NOMO-1 (cell line): Measurements from ENCODE around the gene WNT6.
"Not testable (repeated sequence)": the region's sequence is repeated elsewhere in the genome, so short reads cannot be mapped to it uniquely, and the experiment has no call there.

Experiments
- DNase-seq, 2 experiments: peaks; one replicate each; lab custom pipeline; 2025; ENCODE audit not compliant: unreplicated experiment in 2 of 2; lab: John Stamatoyannopoulos, UW

WNT6 gene

DNA sequence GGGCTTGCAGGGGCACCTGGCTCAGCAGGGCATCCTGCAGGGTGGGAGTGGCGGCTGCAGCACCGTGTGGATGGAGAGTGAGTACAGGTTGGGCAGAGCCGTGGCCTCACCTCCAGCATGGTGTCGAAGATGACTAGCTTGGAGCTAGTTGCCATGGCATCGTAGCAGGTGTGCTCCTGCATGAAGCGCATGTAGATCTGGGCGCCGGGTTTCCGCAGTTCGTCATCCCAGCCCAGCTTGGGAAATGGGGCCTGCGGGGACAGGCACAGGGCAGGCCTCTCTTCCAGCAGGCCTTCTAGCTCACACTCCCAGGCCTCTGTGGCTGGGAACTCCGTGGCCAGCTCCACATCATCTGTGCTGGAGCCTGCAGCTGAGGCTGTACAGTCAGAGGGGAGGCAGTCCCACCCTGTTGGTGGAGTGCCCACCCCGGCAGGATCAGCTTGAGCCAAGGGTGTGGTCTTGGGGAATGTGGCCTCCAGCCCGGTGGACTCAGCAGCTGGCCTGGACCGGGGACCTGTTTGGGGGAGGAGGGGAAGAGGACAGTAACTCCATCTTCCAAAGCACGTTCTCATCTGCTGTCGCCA, 29.6 kb upstream of the WNT6 start:
- DNase-seq, result no peak

DNA sequence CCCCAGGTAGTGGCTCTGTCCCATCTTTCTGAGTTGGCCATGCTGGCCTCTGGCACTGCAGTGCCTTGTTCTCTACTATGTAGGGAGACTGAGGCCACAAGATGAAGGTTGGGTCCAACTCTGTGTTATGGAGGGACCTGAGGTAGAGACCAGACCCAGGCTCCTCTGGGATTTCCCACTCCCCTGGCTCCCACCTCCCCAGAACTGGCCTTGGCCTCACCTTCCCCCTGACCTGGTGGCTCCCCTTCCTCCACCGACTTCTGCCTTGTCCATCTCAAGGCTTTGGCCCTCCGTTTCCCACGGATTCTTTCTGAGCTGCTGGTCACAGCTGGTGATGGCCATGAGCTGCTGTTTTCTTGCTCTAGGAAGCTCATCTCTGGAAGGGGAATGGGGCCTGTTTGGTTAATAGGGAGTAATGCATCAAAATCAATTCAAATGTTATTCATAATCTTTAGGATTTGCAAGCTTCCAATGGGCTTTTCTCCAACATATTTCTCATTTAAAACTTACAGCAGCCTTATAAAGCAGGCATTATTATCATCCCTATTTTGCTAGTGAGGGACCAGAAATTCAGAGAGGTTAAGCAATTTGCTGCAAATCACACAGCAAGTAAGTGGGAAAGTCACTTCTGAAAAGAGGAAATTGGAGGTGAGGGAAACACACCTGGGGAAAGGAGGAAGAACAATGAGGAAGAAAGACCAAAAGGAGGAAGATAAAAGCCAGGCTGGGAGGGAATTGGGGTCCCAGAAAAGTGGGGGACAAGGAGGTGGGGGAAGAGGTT, 28.9 kb upstream of the WNT6 start:
- no peak for DNase-seq

DNA sequence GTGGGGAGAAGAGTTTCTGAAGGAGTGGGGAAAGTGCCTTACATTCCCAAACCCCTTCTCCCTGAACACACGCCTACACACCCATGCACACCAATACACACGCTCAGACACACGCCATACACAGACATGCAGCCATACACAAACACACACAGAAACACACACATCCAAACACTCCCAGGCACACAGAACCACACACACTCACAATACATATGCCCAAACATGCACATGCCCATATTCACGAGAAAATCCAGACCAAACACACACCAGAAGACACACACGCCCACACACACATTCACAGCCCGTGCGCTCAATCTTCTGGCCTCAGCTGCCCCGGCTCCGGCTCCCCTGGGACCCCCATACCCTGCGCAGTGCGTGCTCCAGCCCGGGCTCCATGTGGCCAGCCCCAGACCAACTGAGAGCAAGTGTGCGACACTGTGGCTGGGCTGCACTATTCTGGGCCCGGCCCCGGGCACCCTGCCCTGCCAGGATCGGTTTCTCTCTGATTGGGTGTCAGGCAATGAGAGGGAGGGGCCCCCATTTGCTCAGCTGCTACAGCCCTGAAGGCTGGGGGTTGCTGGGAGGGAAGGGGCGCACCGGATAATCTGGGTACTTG, 28.1 kb upstream of the WNT6 start, which contains the start of gene PRKAG3:
Gene PRKAG3, minus strand, starts transcription at position 426 of the 613 bp plus-strand sequence.
- no peak for DNase-seq

DNA sequence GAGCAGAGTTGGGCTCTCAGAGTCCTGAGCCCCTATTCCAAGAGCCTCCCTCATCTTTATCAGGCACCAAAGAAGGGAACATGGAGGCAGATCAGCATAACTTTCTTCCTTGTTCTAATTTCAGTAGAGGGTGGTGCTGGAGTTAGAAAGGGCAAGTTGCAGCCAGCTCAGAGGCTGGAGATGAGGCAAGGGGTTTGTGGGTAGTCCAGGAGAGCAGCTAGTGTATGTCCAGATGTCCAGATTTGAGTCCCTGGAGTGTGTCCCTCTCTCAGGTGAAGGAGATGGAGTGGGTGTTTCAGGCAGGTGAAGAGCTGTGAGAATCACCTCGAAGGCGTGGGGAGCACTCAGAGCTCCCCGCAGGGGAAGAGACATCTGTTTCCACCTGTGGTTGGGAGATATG, 27.5 kb upstream of the WNT6 start:
- DNase-seq, result no peak

DNA sequence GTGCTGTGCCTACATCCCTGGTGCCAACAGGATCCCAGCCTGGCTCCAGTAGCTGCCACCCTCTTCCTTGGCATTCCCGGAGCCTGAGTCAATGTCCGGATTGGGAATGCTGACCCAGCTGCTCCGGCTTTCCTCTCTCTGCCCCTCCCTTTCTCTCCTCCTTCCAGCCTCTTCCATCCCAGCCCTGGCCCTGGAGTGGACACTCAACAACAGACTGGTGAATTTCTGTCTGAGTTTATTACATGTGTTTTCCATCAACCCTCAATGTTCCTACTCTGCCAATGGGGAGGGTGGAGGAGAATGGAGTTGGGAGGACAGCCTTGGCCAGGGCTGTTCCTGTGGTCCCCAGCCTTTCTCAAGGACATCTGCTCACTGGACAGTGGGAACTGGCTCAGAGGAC, 27.1 kb upstream of the WNT6 start:
- no peak for DNase-seq

DNA sequence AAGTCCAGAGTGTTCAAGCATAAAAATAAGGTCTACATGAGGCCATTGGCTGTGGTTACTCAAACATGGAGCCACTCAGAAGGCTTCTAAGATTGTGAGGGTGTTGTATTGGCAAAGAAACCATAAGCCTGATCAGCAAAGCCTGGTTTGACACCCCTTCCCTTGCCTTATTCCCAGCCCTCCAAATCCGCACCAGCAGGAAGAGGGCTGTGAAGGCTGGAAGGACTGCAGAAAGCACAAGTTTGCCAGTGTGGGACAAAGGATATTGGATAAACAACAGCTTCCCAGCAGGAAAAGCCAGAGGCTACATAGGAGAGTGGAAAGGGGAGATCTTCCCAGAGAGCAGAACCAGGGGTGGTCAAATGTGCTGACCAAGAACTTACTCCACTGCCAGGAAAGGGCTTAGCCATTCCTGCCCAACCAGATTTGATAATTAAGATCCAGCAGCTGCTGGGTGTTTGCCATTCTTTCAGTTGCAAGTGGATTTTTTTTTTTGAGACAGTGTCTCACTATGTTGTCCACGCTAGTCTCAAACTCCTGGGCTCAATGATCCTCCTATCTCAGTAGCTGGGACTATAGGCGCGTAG, 26.5 kb upstream of the WNT6 start:
- DNase-seq, result no peak

DNA sequence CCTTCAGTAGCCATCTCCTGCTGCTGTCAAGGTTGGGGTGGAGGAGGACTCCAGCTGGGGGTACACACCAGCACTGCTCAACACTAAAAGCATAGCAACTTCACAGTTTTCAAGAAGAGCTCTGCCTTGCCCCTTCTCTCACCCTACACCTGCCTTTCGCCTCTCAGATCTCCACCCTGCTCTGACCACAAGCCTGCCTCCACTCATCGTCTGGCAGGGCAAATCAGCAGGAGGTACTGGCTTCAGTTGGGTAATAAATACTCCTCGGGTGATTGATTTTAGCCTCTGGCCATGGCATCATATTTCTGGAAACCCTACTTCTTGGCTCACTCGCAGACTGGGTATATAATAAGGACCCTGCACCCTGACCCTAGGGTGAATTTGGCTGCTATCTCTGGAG, 24.9 kb upstream of the WNT6 start:
- DNase-seq, result no peak

DNA sequence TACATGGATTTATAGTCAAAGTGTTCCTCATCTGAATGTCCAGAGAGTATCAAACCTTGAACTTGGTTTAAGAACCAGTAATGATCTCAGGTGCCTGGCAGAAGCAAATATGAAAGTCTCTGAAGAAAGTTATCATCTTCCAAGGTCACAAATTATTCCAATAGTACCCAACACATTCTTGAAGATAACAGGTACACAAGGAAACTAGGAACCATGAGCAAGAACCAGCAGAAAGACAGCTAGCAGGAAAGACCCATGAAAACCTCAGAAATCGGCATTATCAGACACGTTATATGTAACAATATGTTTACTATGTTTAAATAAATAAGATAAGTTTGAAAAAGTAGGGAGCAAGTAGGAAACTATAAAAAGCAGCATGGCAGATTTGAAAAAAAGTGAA, 22.1 kb upstream of the WNT6 start:
- DNase-seq, result no peak

DNA sequence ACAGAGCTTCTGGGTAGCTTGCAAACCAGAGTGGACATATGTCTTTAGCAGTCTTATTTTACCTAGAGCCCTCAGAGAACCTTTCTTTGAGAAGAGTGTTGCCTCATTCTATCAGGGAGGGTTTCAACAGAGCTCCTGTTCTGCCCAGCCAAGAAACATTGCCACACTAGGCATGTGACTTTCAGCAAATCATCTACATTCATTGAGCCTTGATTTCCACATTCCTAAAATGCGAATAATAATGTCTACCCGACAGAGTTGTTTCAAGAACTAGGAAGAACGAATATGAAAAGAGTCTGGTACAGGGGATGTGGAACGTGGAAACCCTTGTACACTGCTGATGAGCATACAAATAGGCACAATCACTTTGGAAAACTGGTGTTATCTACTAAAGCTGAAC, 20.2 kb upstream of the WNT6 start:
- DNase-seq, result peak; percentile 79 to 89

DNA sequence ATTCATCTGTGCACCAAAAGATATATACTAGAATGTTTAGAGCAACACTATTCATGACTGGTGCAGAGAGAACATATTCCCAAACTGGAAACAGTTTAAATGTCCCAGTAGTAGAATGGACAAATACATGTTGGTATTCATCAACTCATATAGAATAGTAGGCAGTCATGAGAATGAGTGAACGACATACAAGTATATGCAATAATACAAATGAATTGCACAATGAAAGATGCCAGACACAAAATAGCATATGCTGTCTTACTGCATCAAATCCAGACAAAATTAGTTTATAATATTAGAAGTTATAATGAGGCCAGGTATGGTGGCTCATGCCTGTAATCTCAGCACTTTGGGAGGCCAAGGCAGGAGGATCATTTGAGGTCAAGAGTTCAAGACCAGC, 19.7 kb upstream of the WNT6 start:
- DNase-seq, result no peak

DNA sequence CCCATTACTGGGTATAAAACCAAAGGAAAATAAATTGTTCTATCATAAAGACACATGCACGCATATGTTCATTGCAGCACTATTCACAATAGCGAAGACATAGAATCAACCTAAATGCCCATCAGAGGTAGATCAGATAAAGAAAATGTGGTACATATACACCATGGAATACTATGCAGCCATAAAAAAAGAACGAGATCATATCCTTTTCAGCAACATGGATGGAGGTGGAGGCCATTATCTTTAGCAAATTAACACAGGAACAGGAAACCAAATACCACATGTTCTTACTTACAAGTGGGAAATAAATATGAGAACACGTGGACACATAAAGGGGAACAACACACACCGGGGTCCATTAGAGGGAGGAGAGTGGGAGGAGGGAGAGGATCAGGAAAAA, 15.3 kb upstream of the WNT6 start:
- not testable (repeated sequence) for DNase-seq

DNA sequence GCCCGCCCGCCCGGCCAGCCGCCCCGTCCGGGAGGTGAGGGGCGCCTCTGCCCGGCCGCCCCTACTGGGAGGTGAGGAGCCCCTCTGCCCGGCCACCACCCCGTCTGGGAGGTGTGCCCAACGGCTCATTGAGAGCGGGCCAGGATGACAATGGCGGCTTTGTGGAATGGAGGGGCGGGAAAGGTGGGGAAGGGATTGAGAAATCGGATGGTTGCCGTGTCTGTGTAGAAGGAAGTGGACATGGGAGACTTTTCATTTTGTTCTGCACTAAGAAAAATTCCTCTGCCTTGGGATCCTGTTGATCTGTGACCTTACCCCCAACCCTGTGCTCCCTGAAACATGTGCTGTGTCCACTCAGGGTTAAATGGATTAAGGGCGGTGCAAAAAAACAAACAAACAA, 12.6 kb upstream of the WNT6 start:
- DNase-seq, result not testable (repeated sequence)

DNA sequence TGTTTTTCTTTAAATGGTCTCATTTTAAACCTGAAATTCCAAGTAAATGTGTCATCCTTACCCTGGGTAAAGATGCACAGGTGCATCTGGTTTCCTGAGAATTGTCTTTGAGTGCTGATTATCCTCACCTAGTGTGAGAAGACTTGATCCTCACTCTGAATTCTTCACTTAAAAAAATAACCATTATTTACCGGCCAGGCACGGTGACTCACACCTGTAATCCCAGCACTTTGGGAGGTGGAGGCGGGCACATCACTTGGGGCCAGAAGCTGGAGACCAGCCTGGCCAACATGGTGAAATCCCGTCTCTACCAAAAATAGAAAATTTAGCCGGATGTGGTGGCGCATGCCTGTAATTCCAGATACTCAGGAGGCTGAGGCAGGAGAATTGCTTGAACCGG, 9.9 kb upstream of the WNT6 start:
- no peak for DNase-seq

DNA sequence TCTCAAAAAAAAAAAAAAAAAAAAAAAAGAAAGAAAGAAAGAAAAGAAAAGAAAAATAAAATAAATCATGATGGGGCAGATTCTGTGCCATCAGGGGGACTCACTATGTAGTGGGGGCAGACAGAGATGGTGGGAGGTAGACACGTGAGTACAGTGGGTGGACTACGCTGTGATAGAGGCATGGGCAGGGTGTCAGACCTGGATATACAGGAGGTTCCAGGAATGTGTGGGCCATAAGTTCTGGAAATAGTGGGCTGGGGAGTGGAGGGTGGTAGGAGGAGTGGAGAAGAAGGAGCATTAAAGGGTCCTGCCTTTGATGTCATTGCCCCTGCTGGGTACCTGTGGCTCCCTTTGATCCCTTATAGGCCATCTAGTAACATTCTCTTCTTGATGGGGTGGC, 8.8 kb upstream of the WNT6 start:
- no peak for DNase-seq

DNA sequence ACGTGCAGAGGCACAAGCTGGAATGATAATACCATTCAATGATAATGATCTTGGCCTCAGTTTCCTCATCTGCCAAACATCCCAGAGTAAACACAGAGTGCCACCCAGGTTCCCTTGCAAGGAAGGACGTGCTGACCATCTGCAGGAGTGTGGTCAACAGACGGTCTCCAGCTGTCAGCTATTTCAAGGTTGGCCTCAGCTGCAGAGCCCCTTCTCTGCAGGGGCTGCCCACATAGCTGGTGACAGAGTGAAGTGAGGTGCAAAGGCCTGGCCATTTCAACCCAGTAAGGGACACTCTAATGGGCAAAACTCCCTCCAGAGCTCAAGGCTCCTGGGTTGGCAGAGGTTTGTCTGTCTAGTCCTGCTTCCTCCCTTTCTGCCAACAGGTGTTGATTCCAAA, 8.3 kb upstream of the WNT6 start:
- DNase-seq, result no peak

DNA sequence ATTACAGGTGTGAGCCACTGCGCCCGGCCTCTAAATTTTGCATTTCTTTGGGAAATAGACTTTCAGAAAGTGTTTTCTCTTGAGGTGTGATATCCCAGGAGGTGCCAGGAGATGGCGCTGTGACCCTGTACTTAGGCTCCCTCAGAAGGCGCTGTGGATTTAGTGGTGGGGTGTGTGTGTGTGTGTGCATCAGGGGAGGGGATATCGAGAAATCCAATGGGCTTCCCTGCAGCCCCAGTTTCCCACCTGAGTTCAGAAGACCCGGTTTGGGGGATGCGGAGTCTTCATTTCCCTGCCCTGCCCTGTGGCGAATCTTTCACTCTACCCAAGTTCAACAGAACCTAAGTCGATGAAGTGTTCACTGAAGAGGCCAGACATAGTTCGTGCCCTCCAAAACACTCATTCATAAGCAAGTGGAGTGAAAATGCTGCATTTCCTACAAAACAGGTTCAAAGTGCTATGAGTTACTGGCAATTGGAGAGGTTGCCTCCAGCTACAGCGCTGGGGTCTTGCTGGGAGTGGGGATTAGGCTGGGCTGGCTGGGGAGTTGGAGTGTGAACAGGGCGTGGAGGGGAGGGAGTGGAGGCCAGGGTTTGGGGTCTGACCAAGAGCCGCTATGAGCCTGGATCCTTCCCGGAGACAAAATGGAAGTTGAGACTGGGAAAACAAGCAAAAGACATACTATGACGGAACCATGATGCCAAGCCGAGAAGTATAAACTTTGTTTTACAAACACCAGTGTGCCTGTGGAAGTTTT, 6.5 kb upstream of the WNT6 start:
- peak; percentile 51 to 87 for DNase-seq

DNA sequence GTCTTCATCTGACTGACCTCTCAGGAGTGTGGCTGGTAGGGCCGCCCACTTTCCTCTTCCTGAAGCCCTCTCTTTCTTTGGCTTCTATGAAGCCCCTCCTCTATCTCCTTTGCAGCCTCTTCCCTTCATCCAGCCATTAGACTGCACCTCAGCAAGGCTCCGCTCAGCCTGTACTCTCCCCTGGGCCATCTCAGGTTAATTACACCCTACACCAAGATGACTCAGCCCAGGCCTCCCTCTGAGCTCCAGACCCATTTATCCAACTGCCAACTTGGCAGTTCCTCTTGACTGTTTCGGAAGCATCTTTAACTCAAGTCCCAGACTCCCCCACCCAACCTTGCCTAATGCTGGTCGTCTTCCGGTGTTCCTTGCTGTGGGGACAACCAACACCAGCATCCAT, 5.8 kb upstream of the WNT6 start:
- peak; percentile 75 to 86 for DNase-seq

DNA sequence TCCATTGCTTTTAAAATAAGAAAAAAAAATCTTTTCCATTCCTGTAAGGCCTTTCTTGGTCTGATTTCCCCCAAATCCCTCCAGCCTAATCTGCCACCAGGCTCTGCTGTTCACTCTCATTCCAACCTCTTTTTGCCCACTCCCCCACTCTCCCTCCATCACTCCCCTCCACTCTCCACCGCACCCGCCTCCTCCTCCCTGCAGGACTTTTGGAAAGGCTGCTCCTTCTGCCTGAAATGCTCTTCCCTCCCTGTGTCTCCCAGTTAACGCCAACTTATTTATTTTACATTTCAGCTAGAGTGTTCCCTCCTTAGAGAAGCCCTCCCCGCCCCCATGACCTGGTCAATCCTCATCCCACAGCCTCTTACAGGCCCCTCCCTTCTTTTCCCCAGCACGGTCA, 4.7 kb upstream of the WNT6 start:
- DNase-seq, result no peak

DNA sequence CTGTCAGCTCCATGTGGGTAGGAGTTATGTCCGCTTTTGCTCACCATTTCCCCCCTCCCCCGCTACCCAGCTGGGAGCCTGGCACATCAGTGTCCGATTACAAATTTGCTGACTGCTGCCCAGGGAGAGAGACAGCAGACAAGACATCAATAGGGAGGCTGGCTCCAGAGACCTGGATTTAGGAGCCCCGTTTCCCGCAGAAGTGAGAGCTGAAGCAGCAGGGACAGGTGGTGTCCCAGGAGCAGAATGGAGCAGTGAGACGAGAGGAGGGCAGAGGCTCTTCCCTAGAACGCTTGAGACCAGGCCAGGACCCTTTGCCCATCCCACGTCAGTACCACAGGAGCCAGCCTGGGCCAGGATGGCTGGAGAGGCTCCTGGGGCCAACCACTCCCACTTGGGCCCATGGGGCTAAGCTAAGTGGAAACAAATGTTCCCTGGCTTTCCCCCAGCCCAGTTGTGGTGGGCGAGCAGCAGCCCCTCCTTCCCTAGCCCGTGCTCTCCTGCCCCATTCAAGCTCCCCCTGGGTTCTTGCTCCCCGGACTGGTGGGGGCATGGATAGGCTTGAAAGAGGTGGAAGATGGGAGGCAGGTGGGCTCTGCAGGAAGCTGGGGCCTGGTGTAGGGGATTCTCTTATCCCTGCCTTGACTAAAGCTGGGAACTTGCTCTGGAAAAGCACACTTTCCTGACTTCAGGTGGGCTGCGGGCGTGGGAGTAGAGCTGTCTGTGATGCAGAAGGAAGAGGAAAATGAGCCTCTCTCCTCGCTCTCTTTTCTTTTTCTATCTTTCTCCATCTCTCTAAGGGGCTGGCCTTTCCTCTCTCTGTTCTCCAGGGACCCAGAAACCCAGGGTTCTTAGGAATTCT, 4.1 kb upstream of the WNT6 start:
- DNase-seq, result no peak
